CD4-positive, alpha-beta T cell treated with Interleukin-15 for 1 hour (primary cell): ENCODE measurements around the gene TTLL11.
"Not testable (repeated sequence)": the region's sequence is repeated elsewhere in the genome, so short reads cannot be mapped to it uniquely, and the experiment has no call there.

Source experiments
- DNase-seq: peaks from one replicate; pipeline ENCODE4 v3.0.0-alpha.2; 2020

The TTLL11 gene

GRCh38 chr9:122125158-122125508 is 32.0 kb upstream of the TTLL11 start:
- DNase-seq, result peak; percentile 71

DNA sequence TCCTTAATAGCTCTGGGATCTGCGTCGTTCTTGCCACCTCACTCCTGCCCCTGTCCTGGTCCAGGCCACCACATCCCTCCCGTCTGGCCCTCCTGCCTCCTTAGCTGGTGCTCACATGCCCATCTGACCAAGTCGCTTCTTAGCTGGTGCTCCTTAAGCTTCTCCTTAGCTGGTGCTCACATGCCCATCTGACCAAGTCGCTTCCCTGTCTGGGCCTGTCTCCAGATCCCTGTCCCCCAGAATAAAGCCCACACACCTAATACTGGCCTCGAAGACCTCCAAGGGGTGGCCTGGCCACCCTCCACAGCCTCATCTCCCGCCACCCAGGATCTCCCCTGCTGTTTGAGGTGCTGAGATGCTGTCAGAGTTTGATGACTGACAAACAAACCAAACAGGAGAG is 31.4 kb upstream of the TTLL11 start:
- no peak for DNase-seq

DNA sequence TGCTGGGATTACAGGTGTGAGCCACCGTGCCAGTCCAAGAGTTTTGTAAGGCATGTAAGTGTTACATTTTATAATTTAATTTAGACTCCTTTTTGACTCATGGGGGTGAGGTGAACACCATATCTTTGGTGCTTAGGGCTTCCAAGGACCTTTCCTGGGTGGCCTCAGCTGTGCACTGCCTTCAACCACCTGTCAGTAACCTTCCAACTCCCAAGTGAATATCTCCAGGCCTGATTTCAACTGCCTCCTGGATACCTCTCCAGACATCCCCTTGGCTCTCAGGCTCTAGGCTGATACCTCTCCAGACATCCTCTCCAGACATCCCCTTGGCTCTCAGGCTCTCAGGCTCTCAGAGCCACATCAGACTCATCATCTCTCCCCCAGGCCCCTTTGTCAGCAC is 30.9 kb upstream of the TTLL11 start:
- DNase-seq, result no peak

- DNase-seq, result peak; percentile 51
Measured at GRCh38 chr9:122122903-122123632, 30.0 kb upstream of the TTLL11 start.

DNA sequence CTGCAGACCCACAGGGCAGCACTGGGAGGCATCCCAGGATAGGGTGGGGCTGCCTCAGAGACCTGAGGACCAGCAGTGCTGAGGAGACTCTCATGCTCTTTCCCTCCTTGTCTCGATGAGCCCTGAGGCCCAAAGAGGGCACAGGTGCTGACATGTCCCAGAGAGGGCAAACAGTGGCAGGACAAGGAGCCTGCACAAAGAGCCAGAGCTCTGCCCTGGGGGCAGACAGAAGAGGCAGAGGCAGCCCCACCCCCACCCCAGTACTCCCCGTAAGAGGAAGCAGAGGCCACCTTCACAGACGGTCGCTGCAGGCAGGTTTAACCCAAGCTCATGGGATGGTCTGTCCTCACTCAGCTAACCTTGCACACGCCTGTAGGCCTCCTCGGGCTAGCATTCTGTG is 29.4 kb upstream of the TTLL11 start:
- no peak for DNase-seq

DNA sequence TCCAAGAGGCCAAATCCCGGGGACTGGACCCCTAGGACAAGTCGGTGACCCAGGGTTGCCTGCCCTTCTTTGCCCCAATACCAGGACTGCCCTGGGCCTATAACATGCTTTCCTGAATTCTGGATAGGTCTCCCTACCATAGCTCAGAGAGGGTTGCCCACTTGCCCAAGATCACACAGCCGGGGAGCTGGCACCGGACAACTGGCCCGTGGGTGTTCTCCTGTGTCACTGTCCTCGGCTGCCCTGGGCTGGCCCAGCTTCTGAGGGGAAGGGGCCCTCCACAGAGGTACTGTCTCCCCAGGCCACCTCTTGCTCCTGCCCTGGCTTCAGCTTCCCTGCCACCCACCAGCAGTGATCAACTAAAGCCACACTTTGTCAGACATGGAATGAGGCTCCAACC is 28.8 kb upstream of the TTLL11 start:
- DNase-seq, result no peak

DNA sequence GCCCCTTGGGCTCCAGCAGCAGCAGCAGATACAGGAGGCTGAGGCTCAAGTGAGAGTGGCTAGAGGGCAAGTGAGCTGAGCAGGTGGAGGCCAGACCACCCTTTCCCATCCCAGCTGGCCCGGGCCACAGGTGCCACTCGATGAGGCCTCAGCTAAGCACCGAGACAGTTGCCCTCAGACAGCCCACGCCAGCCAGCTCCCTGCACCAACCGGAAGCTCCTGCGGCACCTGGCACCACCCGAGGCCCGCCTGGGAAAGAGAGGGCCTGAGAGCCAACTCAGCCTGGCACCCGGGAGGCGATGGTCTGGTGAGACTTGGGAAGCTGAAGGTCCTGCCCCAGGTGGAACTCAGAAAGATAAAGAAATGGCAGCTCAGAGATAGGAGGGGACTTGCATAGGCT is 28.3 kb upstream of the TTLL11 start:
- no peak for DNase-seq

- no peak for DNase-seq
Measured at GRCh38 chr9:122120316-122121071, 27.4 kb upstream of the TTLL11 start.

DNA sequence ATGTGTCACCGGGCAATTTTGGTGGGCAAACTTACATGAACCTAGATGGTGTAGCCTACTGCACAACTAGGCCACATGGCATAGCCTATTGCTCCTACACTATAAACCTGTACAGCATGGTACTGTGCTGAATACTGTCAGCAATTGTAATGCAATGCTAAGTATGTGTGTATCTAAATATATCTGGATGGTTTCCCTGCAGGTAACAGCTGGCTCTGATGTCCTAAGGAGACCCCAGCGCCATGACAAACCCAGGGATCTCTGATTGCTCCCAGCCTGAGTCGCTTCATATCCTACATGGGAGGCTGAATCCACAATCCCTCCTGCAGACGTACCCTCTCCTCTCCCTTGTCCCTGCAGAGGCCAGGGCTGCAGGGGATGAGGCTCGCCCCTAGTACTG is 26.6 kb upstream of the TTLL11 start:
- DNase-seq, result no peak

GRCh38 chr9:122119166-122119521 is 26.0 kb upstream of the TTLL11 start:
- no peak for DNase-seq

- DNase-seq, result no peak
Measured at GRCh38 chr9:122118343-122119165, 25.4 kb upstream of the TTLL11 start.

DNA sequence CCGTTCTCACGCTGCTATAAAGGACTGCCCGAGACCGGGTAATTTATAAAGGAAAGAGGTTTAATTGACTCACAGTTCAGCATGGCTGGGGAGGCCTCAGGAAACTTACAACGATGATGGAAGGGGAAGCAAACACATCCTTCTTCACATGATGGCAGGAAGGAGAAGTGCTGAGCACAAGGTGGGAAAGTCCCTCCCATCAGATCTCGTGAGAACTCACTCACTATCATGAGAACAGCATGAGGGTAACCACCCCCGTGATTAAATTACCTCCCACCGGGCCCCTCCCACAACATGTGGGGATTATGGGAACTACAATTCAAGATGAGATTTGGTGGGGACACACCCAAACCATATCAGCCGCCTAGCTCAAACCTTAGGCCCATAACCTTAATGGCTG is 24.1 kb upstream of the TTLL11 start:
- not testable (repeated sequence) for DNase-seq

- no peak for DNase-seq
Measured at GRCh38 chr9:122116448-122117173, 23.5 kb upstream of the TTLL11 start.

DNA sequence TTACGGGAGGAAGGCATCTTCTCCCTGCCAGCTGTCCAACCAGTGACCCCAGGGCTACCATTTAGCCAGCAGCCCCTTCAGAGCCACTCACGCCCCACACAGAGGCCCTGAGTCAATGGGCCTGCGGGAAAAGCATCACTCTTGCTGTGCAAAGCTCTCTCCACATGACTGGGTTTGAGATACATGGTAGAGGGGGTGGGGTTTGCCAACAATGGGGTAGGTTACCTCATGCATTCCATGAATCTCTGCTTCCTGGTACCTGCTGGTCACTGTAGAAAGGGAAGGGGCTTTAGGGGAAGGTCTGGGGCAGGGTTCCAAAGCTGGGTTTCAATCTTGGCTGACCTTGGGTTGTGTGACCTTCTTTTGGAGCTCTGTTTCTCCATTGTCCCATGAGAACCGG is 22.9 kb upstream of the TTLL11 start:
- no peak for DNase-seq

DNA sequence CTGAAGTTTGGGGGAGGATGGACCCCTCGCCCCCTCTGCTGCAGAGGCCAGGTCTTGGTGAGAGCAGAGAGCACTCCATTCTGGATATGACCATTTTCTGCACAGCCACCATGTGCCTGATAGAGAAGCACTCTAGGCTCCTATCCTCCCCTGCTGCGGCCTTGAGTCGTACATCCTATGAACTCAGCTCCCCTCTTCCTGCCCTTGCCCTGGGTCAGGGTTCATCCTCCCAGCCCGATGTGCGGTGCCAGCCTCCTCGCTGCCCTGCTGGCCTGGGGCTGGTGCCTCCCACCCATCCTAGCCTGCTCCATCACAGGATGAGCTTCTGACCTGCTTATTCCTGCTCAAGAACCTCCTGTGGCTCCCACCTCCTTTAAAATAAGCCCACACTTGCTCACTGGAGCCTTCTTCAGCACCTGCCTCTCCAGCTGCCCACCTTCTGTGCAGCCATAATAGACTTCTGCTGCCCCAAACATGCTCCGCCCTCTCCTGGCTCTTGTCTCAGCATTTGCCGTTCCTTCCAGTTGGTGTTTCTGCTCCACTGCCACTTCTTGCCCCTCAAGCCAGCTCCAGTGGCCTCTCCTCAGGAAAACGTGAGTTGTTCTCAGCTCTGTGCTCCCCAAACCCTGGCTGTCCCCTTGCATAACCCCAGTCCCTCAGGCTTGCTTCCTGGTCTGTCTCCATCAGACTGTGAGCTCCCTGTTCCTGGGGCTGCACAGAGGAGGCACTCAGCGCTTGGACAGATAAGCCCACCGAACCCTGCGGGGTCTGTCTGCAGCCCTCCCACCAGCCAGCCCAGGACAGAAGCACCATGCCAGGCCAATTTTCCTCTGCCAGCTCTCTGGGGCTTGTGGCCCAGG is 22.3 kb upstream of the TTLL11 start:
- DNase-seq, result no peak

GRCh38 chr9:122113574-122113973 is 20.5 kb upstream of the TTLL11 start:
- DNase-seq, result no peak

GRCh38 chr9:122112238-122112637 is 19.1 kb upstream of the TTLL11 start:
- no peak for DNase-seq

GRCh38 chr9:122111413-122112085 is 18.4 kb upstream of the TTLL11 start:
- no peak for DNase-seq

DNA sequence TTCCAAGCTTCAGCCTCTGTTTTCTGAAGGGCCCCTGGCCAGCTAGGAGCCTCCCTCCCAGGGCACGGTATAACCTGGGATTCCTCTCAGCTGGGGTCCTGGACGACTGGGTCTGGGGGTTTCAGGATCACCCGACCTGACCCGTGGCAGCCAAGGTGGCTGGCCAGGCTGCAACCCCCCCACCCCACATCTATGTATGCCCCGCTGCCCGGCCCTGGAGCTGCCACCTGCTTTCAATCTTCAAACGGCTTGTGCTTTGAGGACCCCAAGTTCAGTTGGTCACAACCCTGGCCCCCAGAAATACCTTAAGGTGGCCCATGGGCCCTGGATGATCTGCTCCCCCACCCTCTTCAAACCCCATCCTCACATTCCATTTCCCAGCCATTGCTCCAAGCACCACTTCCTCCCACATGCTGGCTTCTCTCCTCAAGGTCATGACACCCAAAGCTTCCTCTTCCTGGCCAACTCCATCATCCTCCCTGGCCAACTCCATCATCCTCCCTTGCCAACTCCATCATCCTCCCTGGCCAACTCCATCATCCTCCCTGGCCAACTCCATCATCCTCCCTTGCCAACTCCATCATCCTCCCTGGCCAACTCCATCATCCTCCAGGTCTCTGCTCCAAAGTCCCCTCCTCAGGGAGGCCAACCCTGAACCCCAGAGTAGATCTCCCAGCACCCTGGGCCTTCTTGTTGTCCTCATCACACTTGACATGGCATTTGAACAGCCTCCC is 17.2 kb upstream of the TTLL11 start:
- DNase-seq, result no peak

- DNase-seq, result no peak
Measured at GRCh38 chr9:122109035-122109813, 16.1 kb upstream of the TTLL11 start.
